GM06990 (cell line): ENCODE data around the gene DMD.

Source experiments
- DNase-seq: peaks from one replicate; pipeline ENCODE4 v3.0.0-alpha.2; 2011; ENCODE audit not compliant: insufficient read length; ENCODE audit errors: extremely low read depth
- H3K27me3 ChIP-seq: replicated peaks from 2 replicates; pipeline ENCODE4 v1.6.0; 2011; ENCODE audit warnings: low read length; ENCODE audit not compliant: control insufficient read depth, insufficient read depth
- H3K36me3 ChIP-seq: 2 replicates; pipeline ENCODE4 v1.5.1; 2011; ENCODE audit warnings: low read length; ENCODE audit not compliant: control insufficient read depth, insufficient read depth
- H3K4me3 ChIP-seq: replicated peaks from 2 replicates; pipeline ENCODE4 v1.5.1; 2011; ENCODE audit warnings: low read depth, mild to moderate bottlenecking, control low read depth, low read length
- TF ChIP-seq, protein P1 (sequence below): IDR thresholded peaks from 2 replicates; pipeline ENCODE4 v1.5.1; 2011; ENCODE audit warnings: low read length, control low read depth, mild to moderate bottlenecking, inconsistent platforms; ENCODE audit not compliant: insufficient read depth, poor library complexity, severe bottlenecking

DMD gene

GRCh38 chrX:33032700-33033099, 178.6 kb downstream of the DMD start:
- Histone ChIP-seq H3K27me3 (no peaks in the 10 kb centered on the region), H3K4me3 (no peak overlapping the region), H3K36me3 (no peaks in the 10 kb centered on the region)
- no peak for DNase-seq
- TF ChIP-seq, protein P1, sequence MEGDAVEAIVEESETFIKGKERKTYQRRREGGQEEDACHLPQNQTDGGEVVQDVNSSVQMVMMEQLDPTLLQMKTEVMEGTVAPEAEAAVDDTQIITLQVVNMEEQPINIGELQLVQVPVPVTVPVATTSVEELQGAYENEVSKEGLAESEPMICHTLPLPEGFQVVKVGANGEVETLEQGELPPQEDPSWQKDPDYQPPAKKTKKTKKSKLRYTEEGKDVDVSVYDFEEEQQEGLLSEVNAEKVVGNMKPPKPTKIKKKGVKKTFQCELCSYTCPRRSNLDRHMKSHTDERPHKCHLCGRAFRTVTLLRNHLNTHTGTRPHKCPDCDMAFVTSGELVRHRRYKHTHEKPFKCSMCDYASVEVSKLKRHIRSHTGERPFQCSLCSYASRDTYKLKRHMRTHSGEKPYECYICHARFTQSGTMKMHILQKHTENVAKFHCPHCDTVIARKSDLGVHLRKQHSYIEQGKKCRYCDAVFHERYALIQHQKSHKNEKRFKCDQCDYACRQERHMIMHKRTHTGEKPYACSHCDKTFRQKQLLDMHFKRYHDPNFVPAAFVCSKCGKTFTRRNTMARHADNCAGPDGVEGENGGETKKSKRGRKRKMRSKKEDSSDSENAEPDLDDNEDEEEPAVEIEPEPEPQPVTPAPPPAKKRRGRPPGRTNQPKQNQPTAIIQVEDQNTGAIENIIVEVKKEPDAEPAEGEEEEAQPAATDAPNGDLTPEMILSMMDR = no peak

DNA sequence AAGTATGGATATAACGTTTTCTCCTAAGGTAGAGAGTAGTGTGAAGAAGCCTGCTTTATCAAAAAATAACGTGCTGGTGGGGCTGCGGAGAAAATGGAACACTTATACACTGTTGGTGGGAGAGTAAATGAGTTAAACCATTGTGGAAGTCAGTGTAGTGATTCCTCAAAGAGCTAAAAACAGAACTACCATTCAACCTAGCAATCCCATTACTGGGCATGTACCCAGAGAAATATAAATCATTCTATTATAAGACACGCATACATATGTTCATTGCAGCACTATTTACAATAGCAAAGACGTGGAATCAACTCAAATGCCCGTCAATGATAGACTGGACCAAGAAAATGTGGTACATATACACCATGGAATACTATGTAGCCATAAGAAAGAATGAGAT, 196.4 kb downstream of the DMD start:
- H3K36me3 ChIP-seq = no peaks in the 10 kb centered on the region
- no peaks in the 10 kb centered on the region for H3K27me3 ChIP-seq
- TF ChIP-seq, protein P1 = no peak
- no peak for DNase-seq
- no peak overlapping the region for H3K4me3 ChIP-seq

- Histone ChIP-seq H3K36me3 (no peaks in the 10 kb centered on the region), H3K27me3 (no peaks in the 10 kb centered on the region), H3K4me3 (no peak overlapping the region)
- TF ChIP-seq, protein P1 = no peak
- no peak for DNase-seq
Observed at GRCh38 chrX:33014086-33014485, 197.3 kb downstream of the DMD start.

GRCh38 chrX:33001107-33001506, 210.2 kb downstream of the DMD start:
- Histone ChIP-seq H3K27me3 (no peaks in the 10 kb centered on the region), H3K36me3 (no peaks in the 10 kb centered on the region), H3K4me3 (no peak overlapping the region)
- TF ChIP-seq, protein P1 = no peak
- DNase-seq = no peak

DNA sequence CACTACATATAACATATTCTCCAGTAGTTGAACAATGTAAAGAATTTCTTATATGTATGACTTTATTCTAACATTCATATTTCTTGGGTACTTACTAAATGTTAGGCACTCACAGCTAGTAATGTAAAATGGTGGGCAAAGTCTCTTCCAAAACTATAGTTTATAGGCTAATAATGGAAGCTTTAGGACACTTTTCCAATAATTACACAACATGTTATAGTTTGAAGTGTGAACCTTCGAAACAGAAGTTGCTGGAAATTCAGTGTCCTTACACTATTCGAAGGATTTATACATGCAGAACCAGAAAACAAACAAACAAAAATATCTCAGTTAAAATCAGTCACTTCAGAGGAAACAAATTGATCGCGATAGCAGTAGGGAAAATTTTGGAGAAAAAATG, 212.6 kb downstream of the DMD start:
- Histone ChIP-seq H3K27me3 (no peaks in the 10 kb centered on the region), H3K36me3 (no peaks in the 10 kb centered on the region)
- TF ChIP-seq, protein P1 = no peak

GRCh38 chrX:32995427-32995826, 215.9 kb downstream of the DMD start:
- Histone ChIP-seq H3K27me3 (no peaks in the 10 kb centered on the region), H3K36me3 (no peaks in the 10 kb centered on the region), H3K4me3 (no peak overlapping the region)
- TF ChIP-seq, protein P1 = no peak
- DNase-seq = no peak

More for the DNA sequence above, 212.6 kb downstream of the DMD start:
- DNase-seq = no peak
- H3K4me3 ChIP-seq = no peak overlapping the region
